HepG2 (cell line): ENCODE results near the gene DCAF8. TPM values are rescaled to one million over a fixed set of nuclear protein-coding genes. Genes with fewer than 3 reads are reported as not detected.

ENCODE experiments used
- BATF2 ChIP-seq: sonication (generic); formaldehyde crosslinking; IDR thresholded peaks from 2 replicates; pipeline ENCODE4 v1.8.0; 2022; ENCODE audit warnings: mild to moderate bottlenecking, missing genetic modification reagents, moderate library complexity
- CENPX ChIP-seq: sonication (generic); formaldehyde crosslinking; IDR thresholded peaks from 2 replicates; pipeline ENCODE4 v1.9.0; 2021; ENCODE audit warnings: mild to moderate bottlenecking, missing genetic modification reagents, moderate library complexity
- FOXM1 ChIP-seq: sonication (generic); formaldehyde crosslinking; IDR thresholded peaks from 2 replicates; pipeline ENCODE4 v1.5.0; 2020; ENCODE audit warnings: missing genetic modification reagents
- HNF4G ChIP-seq, 2 experiments: sonication (generic) in 1 of 2; formaldehyde crosslinking in 1 of 2; IDR thresholded peaks; 2 replicates each; pipeline versions ENCODE4 v1.4.0 to v1.6.1; 2011 to 2020; ENCODE audit warnings: borderline replicate concordance in 2 of 2, low read depth in 2 of 2, mild to moderate bottlenecking in 2 of 2, low read length in 1 of 2, missing genetic modification reagents in 1 of 2, moderate library complexity in 1 of 2
- HNRNPK ChIP-seq: fragments of 200-400 bp; formaldehyde crosslinking; IDR thresholded peaks from 2 replicates; pipeline ENCODE4 v1.6.1; 2018; ENCODE audit warnings: low read length, low read depth, moderate library complexity, mild to moderate bottlenecking; ENCODE audit not compliant: poor library complexity, severe bottlenecking
- KDM2A ChIP-seq: sonication (generic); formaldehyde crosslinking; IDR thresholded peaks from 2 replicates; pipeline ENCODE4 v1.4.0; 2020; ENCODE audit warnings: low read depth, missing genetic modification reagents, borderline replicate concordance
- MTF1 ChIP-seq: sonication (generic); formaldehyde crosslinking; IDR thresholded peaks from 2 replicates; pipeline ENCODE4 v1.5.0; 2020; ENCODE audit warnings: missing genetic modification reagents
- NFE2L2 ChIP-seq: fragments of 150-350 bp; IDR thresholded peaks from 2 replicates; pipeline ENCODE4 v1.6.1; 2014; ENCODE audit warnings: low read length
- PLRG1 ChIP-seq: fragments of 450-650 bp; conservative IDR thresholded peaks from 2 replicates; pipeline ENCODE4 v1.6.1; 2016
- PTBP1 ChIP-seq: fragments of 200-400 bp; formaldehyde crosslinking; IDR thresholded peaks from 2 replicates; pipeline ENCODE4 v1.6.1; 2018; ENCODE audit warnings: low read length, low read depth; ENCODE audit not compliant: poor library complexity, severe bottlenecking
- SETDB1 ChIP-seq: sonication (generic); formaldehyde crosslinking; IDR thresholded peaks from 2 replicates; pipeline ENCODE4 v1.5.1; 2020; ENCODE audit warnings: missing genetic modification reagents, mild to moderate bottlenecking, borderline replicate concordance
- SMAD9 ChIP-seq: sonication (generic); formaldehyde crosslinking; IDR thresholded peaks from 2 replicates; pipeline ENCODE4 v1.5.1; 2020; ENCODE audit warnings: mild to moderate bottlenecking, missing genetic modification reagents
- TAF15 ChIP-seq: fragments of 200-400 bp; formaldehyde crosslinking; IDR thresholded peaks from one replicate; pipeline ENCODE4 v1.6.1; 2018; ENCODE audit warnings: mild to moderate bottlenecking, low read depth, low read length; ENCODE audit not compliant: poor library complexity, severe bottlenecking
- TSC22D2 ChIP-seq: sonication (generic); formaldehyde crosslinking; IDR thresholded peaks from 2 replicates; pipeline ENCODE4 v1.5.1; 2020; ENCODE audit warnings: missing genetic modification reagents, mild to moderate bottlenecking, borderline replicate concordance
- YEATS4 ChIP-seq: sonication (generic); formaldehyde crosslinking; IDR thresholded peaks from 2 replicates; pipeline ENCODE4 v1.4.0; 2020; ENCODE audit warnings: missing genetic modification reagents, borderline replicate concordance
- ZBTB8A ChIP-seq: sonication (generic); formaldehyde crosslinking; IDR thresholded peaks from 2 replicates; pipeline ENCODE4 v1.4.0; 2020; ENCODE audit warnings: mild to moderate bottlenecking, low read depth, missing genetic modification reagents, borderline replicate concordance
- ZMAT5 ChIP-seq: sonication (generic); formaldehyde crosslinking; IDR thresholded peaks from 2 replicates; pipeline ENCODE4 v1.5.0; 2020; ENCODE audit warnings: mild to moderate bottlenecking, low read depth, missing genetic modification reagents, borderline replicate concordance
- ZNF121 ChIP-seq: sonication (generic); formaldehyde crosslinking; IDR thresholded peaks from 2 replicates; pipeline ENCODE4 v1.5.0; 2020; ENCODE audit warnings: mild to moderate bottlenecking, missing genetic modification reagents
- ZNF124 ChIP-seq: sonication (generic); formaldehyde crosslinking; IDR thresholded peaks from 2 replicates; pipeline ENCODE4 v1.4.0; 2020; ENCODE audit warnings: missing genetic modification reagents
- ZNF224 ChIP-seq: sonication (generic); formaldehyde crosslinking; IDR thresholded peaks from 2 replicates; pipeline ENCODE4 v1.5.0; 2020; ENCODE audit warnings: mild to moderate bottlenecking, missing genetic modification reagents
- ZNF337 ChIP-seq: sonication (generic); formaldehyde crosslinking; IDR thresholded peaks from 2 replicates; pipeline ENCODE4 v1.5.1; 2020; ENCODE audit warnings: missing genetic modification reagents, low read depth, mild to moderate bottlenecking, borderline replicate concordance
- ZNF543 ChIP-seq: sonication (generic); formaldehyde crosslinking; IDR thresholded peaks from 2 replicates; pipeline ENCODE4 v1.4.0; 2020; ENCODE audit warnings: mild to moderate bottlenecking, missing genetic modification reagents
- ZNF772 ChIP-seq: sonication (generic); formaldehyde crosslinking; IDR thresholded peaks from 2 replicates; pipeline ENCODE4 v1.5.0; 2020; ENCODE audit warnings: mild to moderate bottlenecking, missing genetic modification reagents
- ZSCAN22 ChIP-seq: sonication (generic); formaldehyde crosslinking; IDR thresholded peaks from 2 replicates; pipeline ENCODE4 v1.4.0; 2020; ENCODE audit warnings: mild to moderate bottlenecking, missing genetic modification reagents
- polyA plus RNA-seq, 8 experiments: library from polyadenylated mRNA; depleted of rRNA in 3 of 8; stranded (reverse) in 7 of 8; unstranded in 1 of 8; fragments of >200 nt; fragmentation: Illumina TruSeq in 4 of 8; extraction: Trizol in 4 of 8; gene quantifications; 2 replicates each; pipeline versions ENCODE4 v1.2.1 to v1.2.3, GENCODE V29; 2011 to 2016; ENCODE audit warnings: low read depth in 4 of 8, missing spikeins in 1 of 8, mixed read lengths in 1 of 8; ENCODE audit not compliant: insufficient read depth in 1 of 8
- total RNA-seq, 5 experiments: library from RNA; depleted of rRNA; stranded (reverse); fragments of >200 nt; fragmentation: Illumina TruSeq; extraction: Trizol; gene quantifications; 2 replicates each; pipeline ENCODE4 v1.2.3, GENCODE V29; 2016; ENCODE audit warnings: low read depth in 1 of 5
- TF ChIP-seq, protein P1 (sequence below): sonication (generic); formaldehyde crosslinking; IDR thresholded peaks from 2 replicates; pipeline ENCODE4 v1.4.0; 2020; ENCODE audit warnings: mild to moderate bottlenecking, missing genetic modification reagents, borderline replicate concordance
- TF ChIP-seq, protein P2 (sequence below): sonication (generic); formaldehyde crosslinking; IDR thresholded peaks from 2 replicates; pipeline ENCODE4 v1.4.0; 2020; ENCODE audit warnings: missing genetic modification reagents; ENCODE audit errors: not compliant biosample characterization

The DCAF8 gene
- total and polyA plus RNA-seq, 2 of the 13 experiments (the other 11 are each of a cell fraction or from before 2014, with no cell fraction given): 73.4 to 79.8 TPM

- TF ChIP-seq BATF2 (CRISPR knock-in tag) (peak; percentile 72; the same call in 1 of the 2 replicates), HNF4G (IDR thresholded peaks at IDR 0.05; ENCODE audit: borderline replicate concordance, low read depth, low read length) (no peak), HNF4G (CRISPR knock-in tag; IDR thresholded peaks at IDR 0.05; ENCODE audit: borderline replicate concordance, low read depth) (0 out of 2 replicates have a peak, but pooled peaks have one; percentile 34), SETDB1 (CRISPR knock-in tag) (no peak), PLRG1 (no peak), PTBP1 (no peak), ZNF121 (CRISPR knock-in tag) (peak; percentile 25; the same call in 1 of the 2 replicates), MTF1 (no peak), CENPX (no peak), ZBTB8A (CRISPR knock-in tag) (peak; percentile 45; the same call in 1 of the 2 replicates), ZNF224 (CRISPR knock-in tag) (no peak), ZNF772 (CRISPR knock-in tag) (no peak; the same call in none of the 2 replicates), HNRNPK (peak; percentile 31), ZNF543 (no peak), TAF15 (no peak), KDM2A (peak; percentile 94; the same call in 1 of the 2 replicates), FOXM1 (no peak), TSC22D2 (CRISPR knock-in tag) (no peak), NFE2L2 (no peak), ZMAT5 (no peak), ZNF337 (CRISPR knock-in tag) (no peak), ZNF124 (peak; percentile 47; the same call in 1 of the 2 replicates), YEATS4 (peak; percentile 79), ZSCAN22 (CRISPR knock-in tag) (0 out of 2 replicates have a peak, but pooled peaks have one; percentile 49), SMAD9 (no peak)
- TF ChIP-seq, protein P1, sequence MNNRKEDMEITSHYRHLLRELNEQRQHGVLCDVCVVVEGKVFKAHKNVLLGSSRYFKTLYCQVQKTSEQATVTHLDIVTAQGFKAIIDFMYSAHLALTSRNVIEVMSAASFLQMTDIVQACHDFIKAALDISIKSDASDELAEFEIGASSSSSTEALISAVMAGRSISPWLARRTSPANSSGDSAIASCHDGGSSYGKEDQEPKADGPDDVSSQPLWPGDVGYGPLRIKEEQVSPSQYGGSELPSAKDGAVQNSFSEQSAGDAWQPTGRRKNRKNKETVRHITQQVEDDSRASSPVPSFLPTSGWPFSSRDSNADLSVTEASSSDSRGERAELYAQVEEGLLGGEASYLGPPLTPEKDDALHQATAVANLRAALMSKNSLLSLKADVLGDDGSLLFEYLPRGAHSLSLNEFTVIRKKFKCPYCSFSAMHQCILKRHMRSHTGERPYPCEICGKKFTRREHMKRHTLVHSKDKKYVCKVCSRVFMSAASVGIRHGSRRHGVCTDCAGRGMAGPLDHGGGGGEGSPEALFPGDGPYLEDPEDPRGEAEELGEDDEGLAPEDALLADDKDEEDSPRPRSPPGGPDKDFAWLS (CRISPR knock-in tag): peak; percentile 74; the same call in 1 of the 2 replicates
- TF ChIP-seq, protein P2, sequence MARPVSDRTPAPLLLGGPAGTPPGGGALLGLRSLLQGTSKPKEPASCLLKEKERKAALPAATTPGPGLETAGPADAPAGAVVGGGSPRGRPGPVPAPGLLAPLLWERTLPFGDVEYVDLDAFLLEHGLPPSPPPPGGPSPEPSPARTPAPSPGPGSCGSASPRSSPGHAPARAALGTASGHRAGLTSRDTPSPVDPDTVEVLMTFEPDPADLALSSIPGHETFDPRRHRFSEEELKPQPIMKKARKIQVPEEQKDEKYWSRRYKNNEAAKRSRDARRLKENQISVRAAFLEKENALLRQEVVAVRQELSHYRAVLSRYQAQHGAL: no peak
Measured at GRCh38 chr1:160261893-160262794, at the start of gene DCAF8 (continued).
